ENCODE results near the gene CHCHD10.

DNA sequence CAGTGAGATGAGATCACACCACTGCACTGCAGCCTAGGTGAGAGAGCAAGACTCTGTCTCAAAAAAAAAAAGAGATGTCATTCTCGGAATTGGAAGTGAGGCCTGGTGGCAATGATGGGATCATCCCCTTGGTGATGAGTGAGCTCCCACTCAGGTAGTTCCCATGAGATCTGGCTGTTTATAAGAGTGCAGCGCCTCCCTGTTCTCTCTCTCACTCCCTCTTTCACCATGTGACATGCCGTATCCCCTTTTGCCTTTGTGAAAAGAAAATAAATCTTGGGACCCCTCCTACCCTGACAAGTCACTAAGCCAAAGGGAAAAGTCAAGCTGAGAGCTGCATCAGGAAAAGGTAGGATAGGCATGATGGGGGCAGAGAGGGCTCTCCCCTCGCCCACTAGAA lies 45.6 kb downstream of the CHCHD10 start:
- TF ChIP-seq, protein P1, sequence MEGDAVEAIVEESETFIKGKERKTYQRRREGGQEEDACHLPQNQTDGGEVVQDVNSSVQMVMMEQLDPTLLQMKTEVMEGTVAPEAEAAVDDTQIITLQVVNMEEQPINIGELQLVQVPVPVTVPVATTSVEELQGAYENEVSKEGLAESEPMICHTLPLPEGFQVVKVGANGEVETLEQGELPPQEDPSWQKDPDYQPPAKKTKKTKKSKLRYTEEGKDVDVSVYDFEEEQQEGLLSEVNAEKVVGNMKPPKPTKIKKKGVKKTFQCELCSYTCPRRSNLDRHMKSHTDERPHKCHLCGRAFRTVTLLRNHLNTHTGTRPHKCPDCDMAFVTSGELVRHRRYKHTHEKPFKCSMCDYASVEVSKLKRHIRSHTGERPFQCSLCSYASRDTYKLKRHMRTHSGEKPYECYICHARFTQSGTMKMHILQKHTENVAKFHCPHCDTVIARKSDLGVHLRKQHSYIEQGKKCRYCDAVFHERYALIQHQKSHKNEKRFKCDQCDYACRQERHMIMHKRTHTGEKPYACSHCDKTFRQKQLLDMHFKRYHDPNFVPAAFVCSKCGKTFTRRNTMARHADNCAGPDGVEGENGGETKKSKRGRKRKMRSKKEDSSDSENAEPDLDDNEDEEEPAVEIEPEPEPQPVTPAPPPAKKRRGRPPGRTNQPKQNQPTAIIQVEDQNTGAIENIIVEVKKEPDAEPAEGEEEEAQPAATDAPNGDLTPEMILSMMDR (conservative IDR thresholded peaks at IDR 0.05) = no peak
- TF ChIP-seq EZH2 (IDR thresholded peaks at IDR 0.05; ENCODE audit: low read depth) = no peak

Measured in PC-9 (cell line).